GM18511 (cell line): ENCODE results near the gene TMEM267.
"Not testable (repeated sequence)": the region's sequence is repeated elsewhere in the genome, so short reads cannot be mapped to it uniquely, and the experiment has no call there.

ENCODE experiments used
- ATAC-seq: cut with Tn5 transposase; IDR thresholded peaks from one replicate; pipeline ENCODE4 v1.9.1; 2021; ENCODE audit warnings: mild to moderate bottlenecking, moderate library complexity; ENCODE audit not compliant: unreplicated experiment

The TMEM267 gene

GRCh38 chr5:43411495-43411894, 72.2 kb downstream of the TMEM267 start:
- no peak for ATAC-seq

- ATAC-seq, result no peak
These were observed 73.3 kb downstream of the TMEM267 start for GRCh38 chr5:43410414-43410813.

- ATAC-seq, result no peak
These were observed 73.8 kb downstream of the TMEM267 start for GRCh38 chr5:43409809-43410271.

GRCh38 chr5:43402524-43403066, 81.1 kb downstream of the TMEM267 start:
- ATAC-seq, result not testable (repeated sequence)

- ATAC-seq, result no peak
These were observed 81.8 kb downstream of the TMEM267 start for GRCh38 chr5:43401827-43402226.

GRCh38 chr5:43400082-43400481, 83.6 kb downstream of the TMEM267 start:
- no peak for ATAC-seq

GRCh38 chr5:43396762-43397304, 86.8 kb downstream of the TMEM267 start:
- ATAC-seq, result peak; percentile 99
